Activated naive CD8-positive, alpha-beta T cell (primary cell): ENCODE data around the gene CAMTA1.
"Not testable (repeated sequence)": the region's sequence is repeated elsewhere in the genome, so short reads cannot be mapped to it uniquely, and the experiment has no call there.

Experiments used
- H3K27ac Mint-ChIP-seq: one replicate; pipeline ENCODE4 v1.8.0; 2021; ENCODE audit warnings: mixed read lengths
- H3K27me3 Mint-ChIP-seq: one replicate; pipeline ENCODE4 v1.8.0; 2021; ENCODE audit warnings: mixed read lengths
- H3K36me3 Mint-ChIP-seq: one replicate; pipeline ENCODE4 v1.8.0; 2021; ENCODE audit warnings: mixed read lengths
- H3K4me1 Mint-ChIP-seq: one replicate; pipeline ENCODE4 v1.8.0; 2021; ENCODE audit warnings: low read depth, mixed read lengths
- H3K4me3 Mint-ChIP-seq: one replicate; pipeline ENCODE4 v1.8.0; 2021; ENCODE audit warnings: mild to moderate bottlenecking, mixed read lengths
- H3K9me3 Mint-ChIP-seq: one replicate; pipeline ENCODE4 v1.8.0; 2021; ENCODE audit warnings: low read depth, mixed read lengths

The CAMTA1 gene

DNA sequence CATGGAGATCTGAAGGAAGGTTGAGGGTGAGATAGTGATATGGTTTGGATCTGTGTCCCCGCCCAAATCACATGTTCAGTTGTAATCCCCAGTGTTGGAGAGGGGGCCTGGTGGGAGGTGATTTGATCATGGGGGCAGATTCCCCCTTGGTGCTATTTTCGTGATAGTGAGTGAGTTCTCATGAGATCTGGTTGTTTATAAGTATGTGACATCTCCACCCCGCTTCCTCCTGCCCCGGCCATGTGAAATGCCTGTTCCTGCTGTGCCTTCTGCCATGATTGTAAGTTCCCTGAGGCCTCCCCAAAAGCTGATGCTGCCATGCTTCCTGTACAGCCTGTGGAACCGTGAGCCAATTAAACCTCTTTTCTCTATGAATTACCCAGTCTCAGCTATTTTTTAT is 533.9 kb downstream of the CAMTA1 start:
- Mint-ChIP-seq H3K4me3 (no peak overlapping the region), H3K4me1 (no peaks in the 10 kb centered on the region), H3K9me3 (no peaks in the 10 kb centered on the region), H3K36me3 (no peaks in the 10 kb centered on the region), H3K27me3 (peaks cover 11% of the 10 kb centered on the region), H3K27ac (no peak overlapping the region)

DNA sequence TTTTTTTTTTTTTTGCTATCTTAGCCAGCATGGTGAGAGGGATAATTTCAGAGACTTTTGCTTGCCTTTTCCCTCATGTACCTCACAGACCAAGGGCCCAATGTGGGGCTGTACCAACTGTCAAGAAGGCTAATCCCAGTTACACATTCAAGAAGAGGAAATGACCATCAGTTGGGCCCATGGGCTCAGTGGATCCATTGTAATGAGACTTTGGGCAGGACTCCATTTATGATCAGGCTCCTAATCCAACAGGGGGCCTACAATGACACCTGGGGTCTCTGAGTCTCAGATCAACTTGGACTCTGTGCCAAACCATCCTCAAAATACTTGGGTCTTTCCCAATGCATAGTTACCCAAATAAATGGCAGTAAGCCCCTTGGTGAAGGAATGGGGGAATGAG is 535.4 kb downstream of the CAMTA1 start:
- H3K27ac Mint-ChIP-seq, result no peak overlapping the region
- H3K4me1 Mint-ChIP-seq, result no peaks in the 10 kb centered on the region
- H3K27me3 Mint-ChIP-seq, result peaks cover 12% of the 10 kb centered on the region
- H3K9me3 Mint-ChIP-seq, result no peaks in the 10 kb centered on the region
- no peaks in the 10 kb centered on the region for H3K36me3 Mint-ChIP-seq
- H3K4me3 Mint-ChIP-seq, result no peak overlapping the region

GRCh38 chr1:7322283-7322785 is 537.1 kb downstream of the CAMTA1 start:
- Mint-ChIP-seq H3K4me3 (no peak overlapping the region), H3K27ac (no peak overlapping the region), H3K27me3 (peaks cover 11% of the 10 kb centered on the region), H3K4me1 (no peaks in the 10 kb centered on the region), H3K36me3 (no peaks in the 10 kb centered on the region), H3K9me3 (no peaks in the 10 kb centered on the region)

DNA sequence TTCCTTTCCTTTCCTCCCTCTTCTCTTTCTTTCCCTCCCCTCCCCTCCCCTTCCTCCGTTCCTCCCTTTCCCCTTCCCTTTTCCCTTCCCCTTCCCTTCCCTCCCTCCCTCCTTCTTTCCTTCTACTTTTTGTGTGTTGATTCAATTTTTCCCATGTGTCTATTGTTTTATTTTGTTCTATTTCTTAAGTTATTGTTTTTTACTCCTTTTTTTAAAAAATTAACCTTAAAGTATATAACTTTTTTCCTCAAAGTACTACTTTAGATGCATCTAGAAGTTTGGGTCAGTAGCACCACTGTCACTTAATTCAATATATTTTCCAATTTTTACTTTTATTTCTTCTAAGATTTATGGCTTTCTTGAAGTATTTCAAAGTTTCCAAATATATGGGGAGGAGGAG is 537.7 kb downstream of the CAMTA1 start:
- no peak overlapping the region for H3K4me3 Mint-ChIP-seq
- H3K9me3 Mint-ChIP-seq, result peaks cover 5% of the 10 kb centered on the region
- H3K36me3 Mint-ChIP-seq, result no peaks in the 10 kb centered on the region
- no peaks in the 10 kb centered on the region for H3K4me1 Mint-ChIP-seq
- H3K27me3 Mint-ChIP-seq, result peaks cover 12% of the 10 kb centered on the region
- no peak overlapping the region for H3K27ac Mint-ChIP-seq

DNA sequence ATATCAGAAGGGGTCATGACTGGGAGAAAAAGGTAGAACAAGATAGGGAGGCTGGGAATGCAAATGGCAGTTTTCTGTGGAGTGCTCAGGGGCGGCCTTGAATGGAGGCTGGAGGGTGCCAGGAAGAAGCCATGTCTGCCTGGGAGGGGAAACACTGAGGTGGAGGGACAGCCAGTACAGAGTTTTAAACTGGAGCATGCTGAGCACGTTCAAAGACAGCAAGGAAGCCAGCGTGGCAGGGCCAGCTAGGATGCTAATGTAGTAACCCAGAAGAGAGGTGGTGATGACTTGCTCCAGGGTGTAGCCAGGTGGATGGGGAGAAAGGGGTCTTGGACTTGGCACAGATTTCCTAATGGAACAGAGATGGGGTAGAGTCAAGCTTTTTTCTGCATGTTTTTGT is 540.0 kb downstream of the CAMTA1 start:
- no peak overlapping the region for H3K4me3 Mint-ChIP-seq
- H3K4me1 Mint-ChIP-seq, result no peaks in the 10 kb centered on the region

DNA sequence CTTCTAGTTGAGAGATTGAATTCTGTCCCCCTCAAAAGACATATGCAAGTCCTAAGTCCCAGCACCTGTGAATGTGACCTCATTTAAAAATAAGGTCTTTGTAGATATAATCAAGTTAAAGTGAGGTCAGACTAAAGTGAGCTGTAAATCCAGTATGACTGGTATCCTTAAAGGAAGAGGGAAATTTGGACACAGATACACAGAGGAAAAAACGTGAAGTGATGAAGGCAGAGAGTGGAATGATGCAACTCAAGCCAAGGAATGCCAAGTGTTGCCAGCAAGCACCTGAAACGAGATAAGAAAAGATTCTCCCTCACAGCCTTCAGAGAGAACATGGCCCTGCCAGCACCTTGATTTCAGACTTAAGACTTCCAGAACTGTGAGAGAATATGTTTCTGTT is 541.1 kb downstream of the CAMTA1 start:
- Mint-ChIP-seq H3K27ac (no peak overlapping the region), H3K4me1 (no peaks in the 10 kb centered on the region), H3K36me3 (no peaks in the 10 kb centered on the region), H3K27me3 (peaks cover 15% of the 10 kb centered on the region), H3K4me3 (no peak overlapping the region), H3K9me3 (peaks cover 12% of the 10 kb centered on the region)

More for the DNA sequence above, 540.0 kb downstream of the CAMTA1 start:
- H3K27ac Mint-ChIP-seq, result no peak overlapping the region
- peaks cover 12% of the 10 kb centered on the region for H3K9me3 Mint-ChIP-seq
- H3K27me3 Mint-ChIP-seq, result peaks cover 15% of the 10 kb centered on the region
- H3K36me3 Mint-ChIP-seq, result no peaks in the 10 kb centered on the region

- Mint-ChIP-seq H3K36me3 (no peaks in the 10 kb centered on the region), H3K27ac (no peak overlapping the region), H3K4me1 (no peaks in the 10 kb centered on the region), H3K4me3 (no peak overlapping the region), H3K27me3 (peaks cover 17% of the 10 kb centered on the region), H3K9me3 (peaks cover 12% of the 10 kb centered on the region)
These were observed 542.6 kb downstream of the CAMTA1 start for GRCh38 chr1:7327849-7328248.

- H3K9me3 Mint-ChIP-seq, result peaks cover 12% of the 10 kb centered on the region
- H3K4me1 Mint-ChIP-seq, result no peaks in the 10 kb centered on the region
- H3K27ac Mint-ChIP-seq, result no peak overlapping the region
- H3K36me3 Mint-ChIP-seq, result no peaks in the 10 kb centered on the region
- no peak overlapping the region for H3K4me3 Mint-ChIP-seq
- H3K27me3 Mint-ChIP-seq, result peaks cover 13% of the 10 kb centered on the region
These were observed 544.8 kb downstream of the CAMTA1 start for GRCh38 chr1:7329868-7330615.

DNA sequence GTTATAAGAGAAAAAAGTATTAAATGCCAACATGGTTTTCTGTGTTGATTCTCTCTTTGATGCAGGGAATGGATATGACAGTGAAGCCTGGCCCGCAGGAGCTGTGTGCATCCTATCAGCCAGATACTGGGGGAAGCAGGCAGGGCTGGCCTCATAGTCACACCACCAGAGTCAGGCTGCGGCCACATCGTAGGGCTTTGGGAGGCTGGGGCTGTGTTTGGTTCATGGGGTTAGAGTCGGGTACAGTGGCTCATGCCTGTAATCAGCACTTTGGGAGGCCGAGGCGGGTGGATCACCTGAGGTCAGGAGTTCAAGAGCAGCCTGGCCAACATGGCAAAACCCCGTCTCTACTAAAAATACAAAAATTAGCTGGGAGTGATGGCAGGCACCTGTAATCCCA is 545.5 kb downstream of the CAMTA1 start:
- not testable (repeated sequence) for H3K27ac Mint-ChIP-seq, H3K4me1 Mint-ChIP-seq, H3K36me3 Mint-ChIP-seq, H3K4me3 Mint-ChIP-seq
- H3K27me3 Mint-ChIP-seq, result peaks cover 10% of the 10 kb centered on the region
- peaks cover 12% of the 10 kb centered on the region for H3K9me3 Mint-ChIP-seq

DNA sequence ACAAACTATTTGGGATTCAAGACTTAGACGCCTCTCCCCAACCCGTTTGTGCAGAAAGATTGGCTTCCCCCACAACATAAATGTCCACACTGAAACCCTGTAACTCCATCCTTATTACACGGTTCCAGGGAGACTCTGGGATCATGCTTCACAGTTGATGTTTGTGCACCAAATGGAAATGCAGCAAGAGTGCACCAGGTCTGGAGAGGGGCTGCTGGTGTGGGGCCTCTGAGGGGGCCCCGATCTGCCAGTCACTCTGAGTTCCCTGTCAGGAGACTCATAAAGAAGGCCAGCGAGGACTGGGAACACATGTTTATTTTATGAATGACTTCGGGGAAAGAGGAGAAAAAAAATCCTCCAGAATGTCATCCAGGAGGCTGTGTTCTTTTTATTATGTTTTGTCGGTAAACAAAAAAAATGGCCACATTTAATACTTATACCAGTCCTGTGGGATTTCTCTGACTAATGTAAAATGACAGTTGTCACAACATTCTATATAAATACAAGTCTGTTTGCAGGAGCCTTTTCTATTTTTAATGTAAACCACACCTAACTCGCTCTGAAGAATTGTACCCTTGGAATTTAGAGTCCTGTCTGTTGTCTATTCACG is 546.8 kb downstream of the CAMTA1 start:
- Mint-ChIP-seq H3K36me3 (no peaks in the 10 kb centered on the region), H3K4me1 (no peaks in the 10 kb centered on the region), H3K4me3 (no peak overlapping the region), H3K27ac (no peak overlapping the region), H3K9me3 (peaks cover 12% of the 10 kb centered on the region), H3K27me3 (peaks cover 8% of the 10 kb centered on the region)

DNA sequence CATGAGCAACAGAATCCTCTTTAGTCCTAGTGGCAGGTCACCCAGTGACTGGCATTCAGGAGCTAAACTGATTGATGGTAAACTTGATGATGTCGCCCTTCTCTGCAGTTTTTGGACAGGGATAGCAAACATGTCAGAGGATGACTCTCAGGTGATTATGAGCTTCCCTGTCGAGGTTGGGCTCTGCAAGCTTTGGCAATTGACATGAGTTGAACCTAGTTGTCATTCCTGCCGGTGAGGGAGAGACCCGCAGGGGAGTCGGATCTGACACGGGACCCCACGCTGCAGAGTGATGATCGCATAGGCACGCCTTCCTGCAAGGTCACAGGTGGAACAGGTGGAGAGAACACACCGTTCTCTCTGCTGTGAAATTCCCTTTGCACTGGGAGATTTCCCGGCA is 547.8 kb downstream of the CAMTA1 start:
- H3K4me3 Mint-ChIP-seq, result no peak overlapping the region
- peaks cover 6% of the 10 kb centered on the region for H3K27me3 Mint-ChIP-seq
- no peaks in the 10 kb centered on the region for H3K36me3 Mint-ChIP-seq
- H3K9me3 Mint-ChIP-seq, result peaks cover 5% of the 10 kb centered on the region
- no peak overlapping the region for H3K27ac Mint-ChIP-seq
- no peaks in the 10 kb centered on the region for H3K4me1 Mint-ChIP-seq

DNA sequence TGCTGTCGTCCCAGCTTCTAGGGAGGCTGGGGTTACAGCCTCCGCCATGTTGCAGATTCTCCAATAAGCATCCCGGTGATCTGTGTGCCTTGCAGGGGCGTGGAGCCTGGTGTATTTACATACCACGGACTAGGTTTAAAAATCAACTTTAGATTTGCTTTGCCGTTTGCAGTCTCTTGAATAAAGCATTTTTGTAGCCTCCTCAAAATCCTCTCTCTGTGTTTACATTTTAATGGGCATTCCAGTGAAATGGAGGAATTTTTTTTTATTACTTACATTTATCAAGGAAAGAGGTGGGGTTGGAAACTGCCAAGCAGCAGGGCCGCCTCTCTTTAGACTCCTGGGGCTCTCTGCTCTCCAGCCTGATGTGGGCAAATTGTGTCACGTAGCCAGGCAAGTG is 548.4 kb downstream of the CAMTA1 start:
- Mint-ChIP-seq H3K36me3 (no peaks in the 10 kb centered on the region), H3K4me1 (no peaks in the 10 kb centered on the region), H3K9me3 (peaks cover 2% of the 10 kb centered on the region), H3K4me3 (no peak overlapping the region), H3K27ac (no peak overlapping the region), H3K27me3 (peaks cover 6% of the 10 kb centered on the region)

DNA sequence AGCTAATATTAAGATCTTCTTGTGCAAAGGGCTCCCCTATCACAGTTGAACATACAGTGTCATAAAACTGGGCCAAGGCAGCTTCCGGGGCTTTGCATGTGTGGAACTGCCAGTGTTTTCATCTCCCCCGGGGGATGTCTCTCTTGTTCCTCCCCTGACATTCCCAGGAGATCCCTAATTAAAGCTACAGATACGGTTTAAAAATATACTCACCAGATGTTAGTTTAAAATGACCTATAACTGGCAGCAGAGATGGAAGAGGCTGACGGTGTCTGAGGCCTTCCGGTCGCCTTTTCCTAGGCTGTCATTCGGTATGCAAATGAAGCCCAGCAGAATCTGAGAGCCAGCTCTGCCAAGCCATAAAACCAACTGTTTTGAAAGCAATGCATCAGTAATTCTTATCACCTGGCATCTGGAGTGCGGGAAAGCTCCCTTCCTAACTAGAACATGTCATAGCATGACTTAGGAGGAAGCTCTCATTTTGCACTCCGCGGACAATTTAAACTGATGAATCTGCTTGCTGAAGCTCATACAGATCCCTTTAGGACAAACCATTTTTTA is 549.3 kb downstream of the CAMTA1 start:
- H3K4me1 Mint-ChIP-seq, result no peaks in the 10 kb centered on the region
- H3K27ac Mint-ChIP-seq, result no peak overlapping the region
- H3K4me3 Mint-ChIP-seq, result no peak overlapping the region
- no peaks in the 10 kb centered on the region for H3K9me3 Mint-ChIP-seq
- H3K27me3 Mint-ChIP-seq, result peaks cover 4% of the 10 kb centered on the region
- no peaks in the 10 kb centered on the region for H3K36me3 Mint-ChIP-seq

DNA sequence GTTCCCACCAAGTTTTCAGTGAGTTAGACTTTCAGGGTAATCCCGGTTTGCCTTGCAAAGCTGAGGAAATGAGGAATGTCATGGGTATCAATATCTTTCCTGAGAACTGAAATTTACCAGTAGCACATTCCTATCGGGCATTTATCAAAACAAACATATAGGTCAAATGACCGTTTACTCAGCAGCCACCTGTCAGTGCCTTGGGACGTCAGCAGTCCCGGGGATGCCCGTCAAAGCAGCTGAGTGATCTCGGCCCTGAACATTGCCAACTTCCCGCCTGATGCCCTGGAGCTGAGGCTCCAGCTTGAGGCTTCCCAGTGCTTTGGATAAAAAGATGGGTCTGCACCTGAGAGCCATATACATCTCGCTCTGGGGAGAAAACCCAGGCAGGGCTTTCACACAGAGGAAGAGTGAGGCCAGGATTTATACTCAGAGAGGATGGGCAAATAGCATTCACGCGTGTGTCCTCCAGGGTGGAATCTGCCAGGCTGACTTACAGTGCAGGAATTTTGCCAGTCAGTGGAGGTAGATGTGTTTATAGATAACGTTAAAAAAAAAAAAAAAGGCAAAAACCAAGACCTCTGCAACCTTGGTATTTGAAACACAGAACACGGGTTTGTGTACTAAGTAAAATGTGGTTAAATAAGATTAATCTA is 550.1 kb downstream of the CAMTA1 start:
- no peaks in the 10 kb centered on the region for H3K9me3 Mint-ChIP-seq
- H3K4me3 Mint-ChIP-seq, result no peak overlapping the region
- no peaks in the 10 kb centered on the region for H3K36me3 Mint-ChIP-seq

GRCh38 chr1:7338439-7338838 is 553.2 kb downstream of the CAMTA1 start:
- no peaks in the 10 kb centered on the region for H3K4me1 Mint-ChIP-seq
- no peaks in the 10 kb centered on the region for H3K27me3 Mint-ChIP-seq
- no peaks in the 10 kb centered on the region for H3K9me3 Mint-ChIP-seq
- no peak overlapping the region for H3K4me3 Mint-ChIP-seq
- no peak overlapping the region for H3K27ac Mint-ChIP-seq
- H3K36me3 Mint-ChIP-seq, result no peaks in the 10 kb centered on the region

More for the DNA sequence above, 550.1 kb downstream of the CAMTA1 start:
- no peaks in the 10 kb centered on the region for H3K4me1 Mint-ChIP-seq
- peaks cover 4% of the 10 kb centered on the region for H3K27me3 Mint-ChIP-seq
- H3K27ac Mint-ChIP-seq, result no peak overlapping the region
